Subcutaneous adipose tissue (tissue), 4 donors: ENCODE results near the gene AGTR2. TPM values are rescaled to one million over a fixed set of nuclear protein-coding genes. Genes with fewer than 3 reads are reported as not detected.

Source experiments
- total RNA-seq, 4 donors: library from RNA; depleted of rRNA; stranded (reverse); fragments of >200 nt; gene quantifications; one replicate each; pipeline ENCODE4 v1.1.0, GENCODE V29; 2016
- TF ChIP-seq, protein P1 (sequence below): fragments of 450-650 bp; IDR thresholded peaks from one replicate; pipeline ENCODE4 v1.5.1; 2016; ENCODE audit warnings: low read depth, mild to moderate bottlenecking, control low read depth, antibody characterized with exemption, moderate library complexity

The AGTR2 gene
- total RNA-seq, 4 donors from 2014 or later, result not detected

DNA sequence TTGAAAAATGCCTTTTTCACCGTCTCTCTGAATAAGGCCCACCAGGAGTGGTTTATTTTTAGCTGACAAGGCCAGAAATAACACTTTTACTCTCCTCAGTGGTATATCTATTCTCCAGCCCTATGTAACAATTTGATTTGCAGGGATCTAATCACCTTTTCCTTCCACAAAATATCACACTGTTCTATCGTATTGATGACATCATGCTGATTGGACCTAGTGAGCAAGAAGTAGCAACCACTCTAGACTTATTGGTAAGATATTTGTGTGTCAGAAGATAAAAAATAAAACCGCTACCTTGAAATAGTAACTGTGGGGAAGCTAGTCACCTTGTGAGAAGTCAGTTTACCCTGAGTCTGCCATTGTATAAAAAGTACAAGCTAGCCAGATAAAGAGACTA lies 27.7 kb downstream of the AGTR2 start:
- TF ChIP-seq, protein P1, sequence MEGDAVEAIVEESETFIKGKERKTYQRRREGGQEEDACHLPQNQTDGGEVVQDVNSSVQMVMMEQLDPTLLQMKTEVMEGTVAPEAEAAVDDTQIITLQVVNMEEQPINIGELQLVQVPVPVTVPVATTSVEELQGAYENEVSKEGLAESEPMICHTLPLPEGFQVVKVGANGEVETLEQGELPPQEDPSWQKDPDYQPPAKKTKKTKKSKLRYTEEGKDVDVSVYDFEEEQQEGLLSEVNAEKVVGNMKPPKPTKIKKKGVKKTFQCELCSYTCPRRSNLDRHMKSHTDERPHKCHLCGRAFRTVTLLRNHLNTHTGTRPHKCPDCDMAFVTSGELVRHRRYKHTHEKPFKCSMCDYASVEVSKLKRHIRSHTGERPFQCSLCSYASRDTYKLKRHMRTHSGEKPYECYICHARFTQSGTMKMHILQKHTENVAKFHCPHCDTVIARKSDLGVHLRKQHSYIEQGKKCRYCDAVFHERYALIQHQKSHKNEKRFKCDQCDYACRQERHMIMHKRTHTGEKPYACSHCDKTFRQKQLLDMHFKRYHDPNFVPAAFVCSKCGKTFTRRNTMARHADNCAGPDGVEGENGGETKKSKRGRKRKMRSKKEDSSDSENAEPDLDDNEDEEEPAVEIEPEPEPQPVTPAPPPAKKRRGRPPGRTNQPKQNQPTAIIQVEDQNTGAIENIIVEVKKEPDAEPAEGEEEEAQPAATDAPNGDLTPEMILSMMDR, result no peak

DNA sequence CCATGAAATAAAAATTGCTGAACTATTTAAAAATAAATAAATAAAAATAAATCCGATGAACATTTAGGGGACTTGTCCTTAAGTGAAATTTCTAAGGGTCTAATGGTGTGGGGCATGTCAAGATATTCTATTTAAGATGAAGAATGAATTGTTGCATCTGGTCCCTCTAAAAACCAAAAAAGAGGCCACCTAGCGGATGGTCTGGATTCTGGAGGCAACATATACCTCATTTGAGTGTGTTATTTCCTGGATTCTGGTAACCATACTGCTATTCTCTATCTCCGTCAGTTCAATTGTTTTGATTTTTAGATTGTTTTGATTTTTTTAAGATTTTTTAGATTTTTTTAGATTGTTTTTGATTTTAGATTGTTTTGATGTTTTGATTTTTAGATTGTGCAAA lies 28.3 kb downstream of the AGTR2 start:
- TF ChIP-seq, protein P1, result no peak

DNA sequence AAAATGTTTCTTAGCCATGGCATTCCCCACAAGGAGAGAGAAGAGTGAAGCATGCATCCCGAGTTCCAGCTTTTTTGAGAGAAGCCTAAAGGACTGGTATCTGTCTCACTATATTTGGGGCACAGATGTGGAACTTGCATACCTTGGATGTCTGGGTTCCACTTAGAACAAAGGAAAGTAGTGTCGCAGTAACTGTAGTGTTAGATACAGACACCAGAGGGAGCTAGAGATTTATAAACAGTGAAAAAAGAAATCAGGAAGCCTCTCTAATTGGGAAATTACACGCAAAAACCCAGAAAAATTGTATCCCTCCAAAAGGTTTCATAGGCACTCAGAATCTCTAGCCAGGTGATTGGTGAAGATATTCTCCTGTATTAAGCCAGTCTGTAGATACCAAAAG lies 34.4 kb downstream of the AGTR2 start:
- TF ChIP-seq, protein P1, result no peak

DNA sequence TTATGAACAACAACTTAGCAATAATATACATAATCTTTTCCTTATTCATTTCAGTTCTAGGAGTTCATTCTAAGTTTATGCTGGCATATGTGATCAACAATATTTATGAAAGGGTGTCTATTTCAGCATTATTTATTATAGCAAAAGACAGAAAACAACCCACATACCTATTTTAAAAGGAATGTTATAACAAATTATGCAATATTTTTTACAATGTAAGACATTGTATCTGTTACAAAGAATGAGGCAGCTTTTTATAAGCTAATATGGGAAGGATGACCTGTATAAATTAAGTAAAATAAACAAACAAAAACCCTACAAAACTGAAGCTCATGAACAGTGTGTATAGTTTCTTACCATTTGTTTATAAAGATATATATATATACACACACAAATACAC lies 42.7 kb downstream of the AGTR2 start:
- TF ChIP-seq, protein P1, result no peak
